HCT116 (cell line): Measurements from ENCODE around the gene KIF26B. TPM values are rescaled to one million over a fixed set of nuclear protein-coding genes. Genes with fewer than 3 reads are reported as not detected.

ENCODE experiments used
- ATAC-seq: fragments of 200-7000 bp; cut with Tn5 transposase; 2 replicates; pipeline ENCODE4 v1.9.1; 2020; ENCODE audit warnings: mild to moderate bottlenecking, moderate library complexity
- BruUV-seq: library from RNA; stranded (reverse); fragments of 400-500 nt; replicated peaks from 2 replicates; lab custom pipeline; 2021; lab: Mats Ljungman, UMichigan
- CTCF ChIA-PET: fragments of 300-600 bp; sonication (Branson Sonifier 250); formaldehyde crosslinking; loops from one replicate; lab custom pipeline; 2021; ENCODE audit warnings: antibody characterized with exemption; lab: Charles Lee
- POLR2A ChIA-PET: fragments of 300-600, 350-600 bp; sonication (Branson Sonifier 250); formaldehyde crosslinking; loops from one replicate; lab custom pipeline; 2021; ENCODE audit warnings: antibody characterized with exemption; lab: Charles Lee
- RAD21 ChIA-PET, 2 experiments: fragments of 300-600 bp; sonication (Branson Sonifier 250); formaldehyde crosslinking; loops; one replicate each; lab custom pipeline; 2023; ENCODE audit warnings: low total read pairs in 2 of 2; ENCODE audit not compliant: uncharacterized antibody in 2 of 2, unreplicated experiment in 2 of 2, low non-redundant PET in 1 of 2; lab: Charles Lee
- DNase-seq: peaks from one replicate; pipeline ENCODE4 v3.0.0-alpha.2; 2010; ENCODE audit warnings: low read depth, low spot score
- H2AFZ ChIP-seq: fragments of 200-600 bp; shearing (Covaris generic), sonication (generic); 2 replicates; pipeline ENCODE4 v1.6.1; 2017; ENCODE audit warnings: low read depth, mixed run types, mixed read lengths, antibody characterized with exemption, low read length; ENCODE audit not compliant: poor library complexity, severe bottlenecking
- H3K27ac ChIP-seq: 2 replicates; pipeline ENCODE4 v1.5.1; 2012; ENCODE audit warnings: low read depth, low read length
- H3K27me3 ChIP-seq: fragments of 200-600 bp; sonication (generic); 2 replicates; pipeline ENCODE4 v1.6.1; 2016; ENCODE audit warnings: mixed run types, low read length, mixed read lengths; ENCODE audit not compliant: insufficient read depth
- H3K36me3 ChIP-seq, 2 experiments: fragments of 200-500 bp in 1 of 2; fragments of 200-600 bp in 1 of 2; sonication (Bioruptor generic) in 1 of 2; sonication (generic) in 1 of 2; 2 replicates each; pipeline versions ENCODE4 v1.5.1 to v1.6.1; 2014 to 2016; ENCODE audit warnings: low read length in 2 of 2, inconsistent platforms in 1 of 2, mixed read lengths in 1 of 2, mixed run types in 1 of 2; ENCODE audit not compliant: insufficient read depth in 2 of 2, control insufficient read depth in 1 of 2
- H3K4me1 ChIP-seq, 2 experiments: fragments of 200-600 bp in 1 of 2; sonication (generic) in 1 of 2; 2 replicates each; pipeline versions ENCODE4 v1.5.1 to v1.6.1; 2012 to 2017; ENCODE audit warnings: low read length in 2 of 2, inconsistent platforms in 1 of 2, mild to moderate bottlenecking in 1 of 2, mixed read lengths in 1 of 2, mixed run types in 1 of 2, moderate library complexity in 1 of 2; ENCODE audit not compliant: insufficient read depth in 2 of 2, control insufficient read depth in 1 of 2
- H3K4me2 ChIP-seq: fragments of 200-600 bp; sonication (generic); 2 replicates; pipeline ENCODE4 v1.6.1; 2017; ENCODE audit warnings: mixed run types, low read length, mixed read lengths
- H3K4me3 ChIP-seq, 2 experiments: fragments of 200-600 bp in 1 of 2; sonication (generic) in 1 of 2; replicated peaks in 1 of 2; 2 replicates each; pipeline ENCODE4 v1.5.1; 2011 to 2016; ENCODE audit warnings: low read length in 2 of 2, control low read depth in 1 of 2, low read depth in 1 of 2, mild to moderate bottlenecking in 1 of 2, mixed read lengths in 1 of 2, mixed run types in 1 of 2
- H3K79me2 ChIP-seq: fragments of 200-600 bp; sonication (generic); 2 replicates; pipeline ENCODE4 v1.6.1; 2017; ENCODE audit warnings: mild to moderate bottlenecking, mixed run types, low read length, moderate library complexity, mixed read lengths; ENCODE audit not compliant: insufficient read depth
- H3K9ac ChIP-seq: fragments of 200-600 bp; sonication (generic); 2 replicates; pipeline ENCODE4 v1.6.1; 2016; ENCODE audit warnings: low read length, mixed read lengths
- H3K9me2 ChIP-seq: fragments of 200-600 bp; sonication (generic), shearing (Covaris generic); 2 replicates; pipeline ENCODE4 v1.6.1; 2017; ENCODE audit warnings: mixed run types, mild to moderate bottlenecking, moderate library complexity; ENCODE audit not compliant: insufficient read depth
- H3K9me3 ChIP-seq, 2 experiments: fragments of 200-500 bp in 1 of 2; fragments of 200-600 bp in 1 of 2; sonication (Bioruptor generic) in 1 of 2; sonication (generic) in 1 of 2; 2 replicates each; pipeline ENCODE4 v1.6.1; 2014 to 2017; ENCODE audit warnings: low read length in 2 of 2, mixed read lengths in 2 of 2, inconsistent platforms in 1 of 2, low read depth in 1 of 2, mild to moderate bottlenecking in 1 of 2, mixed run types in 1 of 2, moderate library complexity in 1 of 2; ENCODE audit not compliant: control insufficient read depth in 1 of 2, insufficient read depth in 1 of 2
- H4K20me1 ChIP-seq: fragments of 200-600 bp; sonication (generic), shearing (Covaris generic); 2 replicates; pipeline ENCODE4 v1.6.1; 2017; ENCODE audit warnings: mixed run types, mild to moderate bottlenecking, moderate library complexity; ENCODE audit not compliant: insufficient read depth
- JUND ChIP-seq: IDR thresholded peaks from 2 replicates; pipeline ENCODE4 v1.6.1; 2012
- REST ChIP-seq: IDR thresholded peaks from 2 replicates; pipeline ENCODE4 v1.6.1; 2012; ENCODE audit warnings: low read depth
- SRF ChIP-seq: IDR thresholded peaks from 2 replicates; pipeline ENCODE4 v1.6.1; 2012; ENCODE audit warnings: low read depth
- TCF7L2 ChIP-seq: IDR thresholded peaks from 2 replicates; pipeline ENCODE4 v1.7.0; 2011; ENCODE audit warnings: borderline replicate concordance, inconsistent platforms; ENCODE audit not compliant: insufficient read depth, insufficient read length; ENCODE audit errors: extremely low read depth
- ZFX ChIP-seq: fragments of 450-650 bp; IDR thresholded peaks from 2 replicates; pipeline ENCODE4 v1.6.1; 2017
- ZNF274 ChIP-seq: fragments of 200-500 bp; sonication (Bioruptor generic); IDR thresholded peaks from 2 replicates; pipeline ENCODE4 v1.6.1; 2014; ENCODE audit warnings: mild to moderate bottlenecking, low read depth, low read length, inconsistent platforms
- intact Hi-C: fragments of 100-400 bp; cut with micrococcal nuclease; formaldehyde crosslinking; loops from 2 replicates; pipeline ENCODE4 v1.10.0; 2022
- total RNA-seq: library from RNA; stranded (reverse); gene quantifications from one replicate; pipeline ENCODE4 v1.2.1, GENCODE V29; 2021; ENCODE audit not compliant: unreplicated experiment

The KIF26B gene
- total RNA-seq, 1 experiment from 2014 or later, result 0.49 TPM

GRCh38 chr1:245702346-245702745, 547.6 kb downstream of the KIF26B start:
- BruUV-seq, result no TSS peak
- no peaks in the 10 kb centered on the region for H3K9me2 ChIP-seq
- intact Hi-C loops, result no loop called here

More at GRCh38 chr1:245702346-245702745, 547.6 kb downstream of the KIF26B start:
- POLR2A ChIA-PET, result no interaction called here
- CTCF ChIA-PET, result no interaction called here
- no peak overlapping the region for H3K4me2 ChIP-seq
- no peak overlapping the region for H3K27ac ChIP-seq
- 0 out of 2 replicates have a peak, but pooled peaks cover 7% of the 10 kb centered on the region for H3K27me3 ChIP-seq
- H3K9ac ChIP-seq, result no peak overlapping the region
- peaks cover 3 to 6% of the 10 kb centered on the region in 2 experiments; a peak in 2 of 4 replicates for H3K4me1 ChIP-seq
- RAD21 ChIA-PET, result no interaction called here
- ATAC-seq (no peak), DNase-seq (no peak)
- TF ChIP-seq REST, result no peak
- TF ChIP-seq ZNF274, result no peak
- no peak for TF ChIP-seq SRF
- TF ChIP-seq ZFX, result no peak
- TF ChIP-seq JUND, result no peak
- TF ChIP-seq TCF7L2, result no peak
- no peak overlapping the region for H3K4me3 ChIP-seq
- H3K79me2 ChIP-seq, result no peaks in the 10 kb centered on the region
- no peaks in the 10 kb centered on the region for H3K36me3 ChIP-seq
- H3K9me3 ChIP-seq, result no peaks in the 10 kb centered on the region
- H4K20me1 ChIP-seq, result no peaks in the 10 kb centered on the region
- no peak overlapping the region for H2AFZ ChIP-seq
